Tibial artery (tissue), 4 donors: ENCODE data around the gene PADI3.

Source experiments
- DNase-seq, 2 donors: peaks; one replicate each; pipeline ENCODE4 v3.0.0-alpha.2; 2019
- H3K27ac ChIP-seq, 2 donors: fragments of 200-600 bp; sonication (generic) in 1 of 2; 1 replicate in 1 of 2; 2 replicates in 1 of 2; pipeline ENCODE4 v1.5.1; 2018 to 2019; ENCODE audit warnings: mild to moderate bottlenecking in 1 of 2
- H3K27me3 ChIP-seq, 2 donors: fragments of 200-600 bp; sonication (generic) in 1 of 2; one replicate each; pipeline versions ENCODE4 v1.5.1 to v1.6.0; 2016 to 2019
- H3K36me3 ChIP-seq, 3 donors: fragments of 200-600 bp; sonication (generic) in 2 of 3; one replicate each; pipeline ENCODE4 v1.5.1; 2016 to 2019; ENCODE audit warnings: mild to moderate bottlenecking in 2 of 3
- H3K4me1 ChIP-seq, 4 donors: fragments of 200-600 bp; sonication (generic) in 2 of 4; 1 replicate in 3 of 4; 2 replicates in 1 of 4; pipeline ENCODE4 v1.5.1; 2016 to 2019
- H3K4me3 ChIP-seq, 2 donors: fragments of 200-600 bp; sonication (generic) in 1 of 2; 1 replicate in 1 of 2; 2 replicates in 1 of 2; pipeline ENCODE4 v1.5.1; 2018 to 2019; ENCODE audit warnings: mild to moderate bottlenecking in 2 of 2
- H3K9me3 ChIP-seq, 3 donors: fragments of 200-600 bp; sonication (generic) in 1 of 3; one replicate each; pipeline ENCODE4 v1.5.1; 2016 to 2019
- CTCF ChIP-seq, 2 experiments: fragments of 200-600 bp in 1 of 2; fragments of 450-650 bp in 1 of 2; IDR thresholded peaks; one replicate each; pipeline ENCODE4 v1.5.1; 2017 to 2019; ENCODE audit warnings: antibody characterized with exemption in 2 of 2, mild to moderate bottlenecking in 1 of 2, moderate library complexity in 1 of 2
- intact Hi-C: fragments of 100-400 bp; cut with DNase I; formaldehyde crosslinking; loops from one replicate; pipeline ENCODE4 v1.15.0; 2023; ENCODE audit warnings: low total_unique reads

PADI3 gene

GRCh38 chr1:17260264-17260663 lies 11.4 kb downstream of the PADI3 start:
- no peak for DNase-seq
- Histone ChIP-seq H3K4me3 (no peak overlapping the region), H3K27me3 (peaks cover 0 to 57% of the 10 kb centered on the region in 2 donors), H3K4me1 (no peaks in the 10 kb centered on the region), H3K9me3 (peaks cover 0 to 3% (median 0%) of the 10 kb centered on the region in 3 donors), H3K36me3 (no peaks in the 10 kb centered on the region), H3K27ac (no peak overlapping the region)
- intact Hi-C loops: no loop called here
- no peak for TF ChIP-seq CTCF (IDR thresholded peaks at IDR 0.05)

GRCh38 chr1:17260738-17261137 lies 11.8 kb downstream of the PADI3 start:
- no peak for DNase-seq
- Histone ChIP-seq H3K27ac (no peak overlapping the region), H3K9me3 (peaks cover 0 to 3% (median 0%) of the 10 kb centered on the region in 3 donors), H3K36me3 (no peaks in the 10 kb centered on the region), H3K4me1 (no peaks in the 10 kb centered on the region), H3K4me3 (no peak overlapping the region), H3K27me3 (peaks cover 0 to 53% of the 10 kb centered on the region in 2 donors)
- intact Hi-C loops: no loop called here
- TF ChIP-seq CTCF (IDR thresholded peaks at IDR 0.05): no peak

- H3K27me3 ChIP-seq: peaks cover 0 to 25% of the 10 kb centered on the region in 2 donors
- TF ChIP-seq CTCF (IDR thresholded peaks at IDR 0.05): no peak
- no peak overlapping the region for H3K4me3 ChIP-seq
- H3K4me1 ChIP-seq: no peaks in the 10 kb centered on the region
- intact Hi-C loops: no loop called here
- DNase-seq: no peak
- no peak overlapping the region for H3K27ac ChIP-seq
- H3K9me3 ChIP-seq: peaks cover 0 to 3% (median 0%) of the 10 kb centered on the region in 3 donors
- no peaks in the 10 kb centered on the region for H3K36me3 ChIP-seq
These were observed 15.0 kb downstream of the PADI3 start for GRCh38 chr1:17263936-17264335.

GRCh38 chr1:17264470-17264869 lies 15.6 kb downstream of the PADI3 start:
- no peak for TF ChIP-seq CTCF (IDR thresholded peaks at IDR 0.05)

GRCh38 chr1:17265162-17265561 lies 16.3 kb downstream of the PADI3 start:
- Histone ChIP-seq H3K27me3 (peaks cover 0 to 16% of the 10 kb centered on the region in 2 donors), H3K4me3 (no peak overlapping the region), H3K27ac (no peak overlapping the region), H3K36me3 (no peaks in the 10 kb centered on the region), H3K4me1 (no peaks in the 10 kb centered on the region), H3K9me3 (peaks cover 0 to 3% (median 0%) of the 10 kb centered on the region in 3 donors)
- DNase-seq: no peak
- TF ChIP-seq CTCF (IDR thresholded peaks at IDR 0.05): no peak
- intact Hi-C loops: no loop called here

More at GRCh38 chr1:17264470-17264869, 15.6 kb downstream of the PADI3 start:
- intact Hi-C loops: no loop called here
- DNase-seq: no peak
- Histone ChIP-seq H3K27me3 (peaks cover 0 to 19% of the 10 kb centered on the region in 2 donors), H3K9me3 (peaks cover 0 to 3% (median 0%) of the 10 kb centered on the region in 3 donors), H3K4me3 (no peak overlapping the region), H3K36me3 (no peaks in the 10 kb centered on the region), H3K4me1 (no peaks in the 10 kb centered on the region), H3K27ac (no peak overlapping the region)

- intact Hi-C loops: no loop called here
- Histone ChIP-seq H3K4me3 (no peak overlapping the region), H3K4me1 (no peaks in the 10 kb centered on the region), H3K27ac (no peak overlapping the region), H3K36me3 (no peaks in the 10 kb centered on the region), H3K27me3 (peaks cover 0 to 15% of the 10 kb centered on the region in 2 donors), H3K9me3 (peaks cover 0 to 3% (median 0%) of the 10 kb centered on the region in 3 donors)
- TF ChIP-seq CTCF (IDR thresholded peaks at IDR 0.05): no peak
- DNase-seq: no peak
These were observed 17.1 kb downstream of the PADI3 start for GRCh38 chr1:17265950-17266349.
